HepG2 (cell line): ENCODE measurements around the gene GDPGP1. TPM values are rescaled to one million over a fixed set of nuclear protein-coding genes. Genes with fewer than 3 reads are reported as not detected.

ENCODE experiments used
- CCAR2 ChIP-seq: fragments of 200-400 bp; formaldehyde crosslinking; optimal IDR thresholded peaks from 2 replicates; pipeline ENCODE3; 2018; ENCODE audit warnings: low read depth, mild to moderate bottlenecking, low read length, moderate library complexity
- FOXA1 ChIP-seq, 2 experiments: fragments of 450-650 bp in 1 of 2; sonication (generic) in 1 of 2; formaldehyde crosslinking in 1 of 2; IDR thresholded peaks; 2 replicates each; pipeline versions ENCODE4 v1.4.0 to v1.6.1; 2016 to 2020; ENCODE audit warnings: missing genetic modification reagents in 1 of 2
- NFE2 ChIP-seq: sonication (generic); formaldehyde crosslinking; IDR thresholded peaks from 2 replicates; pipeline ENCODE4 v1.4.0; 2020; ENCODE audit warnings: missing genetic modification reagents
- NR1H2 ChIP-seq: sonication (generic); formaldehyde crosslinking; IDR thresholded peaks from 2 replicates; pipeline ENCODE4 v1.8.1; 2022; ENCODE audit warnings: low read depth, missing genetic modification reagents, borderline replicate concordance
- PHF5A ChIP-seq: IDR thresholded peaks from one replicate; pipeline ENCODE4 v1.6.1; 2018; ENCODE audit warnings: low read depth, missing genetic modification reagents; ENCODE audit not compliant: unreplicated experiment
- PRDM10 ChIP-seq: sonication (generic); formaldehyde crosslinking; IDR thresholded peaks from 2 replicates; pipeline ENCODE4 v1.4.0; 2020; ENCODE audit warnings: low read depth, missing genetic modification reagents
- REST ChIP-seq, 2 experiments: IDR thresholded peaks; 2 replicates each; pipeline ENCODE4 v1.6.1; 2011 to 2012; ENCODE audit warnings: low read length in 2 of 2, borderline replicate concordance in 1 of 2, low read depth in 1 of 2, mild to moderate bottlenecking in 1 of 2, moderate library complexity in 1 of 2
- RFXAP ChIP-seq: sonication (generic); formaldehyde crosslinking; IDR thresholded peaks from 2 replicates; pipeline ENCODE4 v1.4.0; 2020; ENCODE audit warnings: missing genetic modification reagents, borderline replicate concordance
- TFE3 ChIP-seq: IDR thresholded peaks from 2 replicates; pipeline ENCODE4 v1.6.1; 2016
- ZBTB8A ChIP-seq: sonication (generic); formaldehyde crosslinking; IDR thresholded peaks from 2 replicates; pipeline ENCODE4 v1.4.0; 2020; ENCODE audit warnings: mild to moderate bottlenecking, low read depth, missing genetic modification reagents, borderline replicate concordance
- ZGPAT ChIP-seq: IDR thresholded peaks from 2 replicates; pipeline ENCODE4 v1.6.1; 2016; ENCODE audit warnings: mild to moderate bottlenecking
- ZNF260 ChIP-seq: sonication (generic); formaldehyde crosslinking; IDR thresholded peaks from 2 replicates; pipeline ENCODE4 v1.4.0; 2020; ENCODE audit warnings: missing genetic modification reagents, low read depth, mild to moderate bottlenecking, borderline replicate concordance
- ZSCAN12 ChIP-seq: sonication (generic); formaldehyde crosslinking; IDR thresholded peaks from 2 replicates; pipeline ENCODE4 v1.9.0; 2021; ENCODE audit warnings: mild to moderate bottlenecking, missing genetic modification reagents
- polyA plus RNA-seq, 8 experiments: library from polyadenylated mRNA; depleted of rRNA in 3 of 8; stranded (reverse) in 7 of 8; unstranded in 1 of 8; fragments of >200 nt; fragmentation: Illumina TruSeq in 4 of 8; extraction: Trizol in 4 of 8; gene quantifications; 2 replicates each; pipeline versions ENCODE4 v1.2.1 to v1.2.3, GENCODE V29; 2011 to 2016; ENCODE audit warnings: low read depth in 4 of 8, missing spikeins in 1 of 8, mixed read lengths in 1 of 8; ENCODE audit not compliant: insufficient read depth in 1 of 8
- total RNA-seq, 5 experiments: library from RNA; depleted of rRNA; stranded (reverse); fragments of >200 nt; fragmentation: Illumina TruSeq; extraction: Trizol; gene quantifications; 2 replicates each; pipeline ENCODE4 v1.2.3, GENCODE V29; 2016; ENCODE audit warnings: low read depth in 1 of 5

Gene GDPGP1
- total and polyA plus RNA-seq, 2 of the 13 experiments (the other 11 are each of a cell fraction or from before 2014, with no cell fraction given) = 1.5 to 4.3 TPM

- TF ChIP-seq REST (IDR thresholded peaks at IDR 0.05; ENCODE audit: borderline replicate concordance in 1 of 2, low read depth in 1 of 2, low read length in 2 of 2) = peak in 1 of 2 experiments; percentile 48; a peak in 1 of 4 replicates
- 0 out of 2 replicates have a peak, but pooled peaks have one; percentile 77 for TF ChIP-seq ZGPAT
- peak; percentile 73; the same call in 1 of the 2 replicates for TF ChIP-seq ZBTB8A (CRISPR knock-in tag)
- TF ChIP-seq PHF5A (CRISPR knock-in tag) = peak; percentile 24
- TF ChIP-seq FOXA1 (IDR thresholded peaks at IDR 0.05) = no peak
- peak; percentile 29; the same call in 1 of the 2 replicates for TF ChIP-seq FOXA1 (CRISPR knock-in tag; IDR thresholded peaks at IDR 0.05)
- no peak; the same call in 1 of the 2 replicates for TF ChIP-seq ZSCAN12
- peak; percentile 76 for TF ChIP-seq RFXAP (CRISPR knock-in tag)
- TF ChIP-seq NFE2 (CRISPR knock-in tag) = no peak
- no peak for TF ChIP-seq NR1H2 (CRISPR knock-in tag)
- peak; percentile 66; the same call in 1 of the 2 replicates for TF ChIP-seq TFE3 (CRISPR knock-in tag)
- no peak for TF ChIP-seq CCAR2
- TF ChIP-seq ZNF260 (CRISPR knock-in tag) = no peak
- TF ChIP-seq PRDM10 (CRISPR knock-in tag) = peak; percentile 69
Measured at GRCh38 chr15:90265271-90266060, 31.5 kb downstream of the GDPGP1 start, which contains the start of gene NGRN (continued).
